Activated naive CD4-positive, alpha-beta T cell treated with anti-CD3 and anti-CD28 coated beads, Interleukin-2, amount 50 U/mL, for 16 hours (primary cell): Measurements from ENCODE around the gene RBMS2.
"Not testable (repeated sequence)": the region's sequence is repeated elsewhere in the genome, so short reads cannot be mapped to it uniquely, and the experiment has no call there.

ENCODE experiments used
- DNase-seq: peaks from one replicate; pipeline ENCODE4 v3.0.0-alpha.2; 2020

The RBMS2 gene

DNA sequence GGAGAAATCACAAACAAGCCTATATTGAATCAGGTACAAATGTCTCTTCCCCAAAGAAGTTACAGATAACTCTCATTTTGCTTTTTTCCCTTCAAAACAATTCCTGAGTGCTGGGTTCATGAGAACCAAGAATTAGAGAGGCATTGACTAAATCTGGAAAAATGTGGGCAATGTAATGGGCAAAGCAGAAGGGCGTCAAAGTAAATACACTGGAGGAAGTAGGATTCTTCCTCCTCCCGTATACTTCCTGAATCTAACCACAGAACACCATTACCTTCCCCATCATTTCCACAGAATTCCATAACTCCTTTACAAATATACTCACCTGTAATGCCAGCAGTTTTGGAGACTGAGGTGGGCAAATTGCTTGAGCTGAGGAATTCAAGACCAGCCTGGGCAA is 3.0 kb upstream of the RBMS2 start:
- DNase-seq: no peak

DNA sequence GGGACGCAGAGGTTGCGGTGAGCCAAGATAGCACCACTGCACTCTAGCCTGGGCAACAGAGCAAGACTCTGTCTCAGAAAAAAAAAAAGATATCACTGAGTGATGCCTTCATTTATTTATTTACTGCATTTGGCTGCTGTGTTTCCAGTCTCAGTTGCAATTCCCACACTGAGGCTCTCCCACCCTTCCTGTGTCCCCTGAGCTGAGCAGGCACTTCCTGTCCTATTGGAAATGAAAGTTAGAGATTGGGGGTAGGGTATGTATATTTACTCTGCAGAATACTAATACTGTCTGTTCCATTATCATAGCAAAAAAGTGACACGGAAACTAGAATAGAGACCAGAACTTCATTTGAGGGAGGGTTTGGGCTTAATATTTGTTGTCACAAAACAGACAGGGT is 1.6 kb upstream of the RBMS2 start:
- no peak for DNase-seq

GRCh38 chr12:56520506-56520905 is 1.1 kb upstream of the RBMS2 start:
- DNase-seq: no peak

GRCh38 chr12:56521209-56521589 is 421 bp upstream of the RBMS2 start:
- DNase-seq: no peak

GRCh38 chr12:56522411-56523193 is 982 bp downstream of the RBMS2 start:
- DNase-seq: no peak

DNA sequence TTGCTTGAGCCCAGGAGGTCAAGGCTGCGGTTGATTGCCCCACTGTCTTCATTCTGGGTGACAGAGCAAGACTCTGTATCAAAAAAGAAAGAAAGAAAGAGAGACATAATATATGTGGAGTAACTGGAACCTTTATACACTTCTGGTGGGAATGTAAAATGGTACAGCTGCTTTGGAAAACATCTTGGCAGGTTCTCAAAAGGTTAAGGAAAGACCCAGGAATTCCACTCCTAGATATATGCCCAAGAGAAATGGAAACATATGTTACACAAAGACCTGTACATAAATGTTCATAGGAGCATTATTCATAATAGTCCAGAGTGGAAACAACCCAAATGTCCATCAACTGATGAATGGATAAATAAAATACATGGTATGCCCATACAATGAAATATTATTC is 7.2 kb downstream of the RBMS2 start:
- no peak for DNase-seq

DNA sequence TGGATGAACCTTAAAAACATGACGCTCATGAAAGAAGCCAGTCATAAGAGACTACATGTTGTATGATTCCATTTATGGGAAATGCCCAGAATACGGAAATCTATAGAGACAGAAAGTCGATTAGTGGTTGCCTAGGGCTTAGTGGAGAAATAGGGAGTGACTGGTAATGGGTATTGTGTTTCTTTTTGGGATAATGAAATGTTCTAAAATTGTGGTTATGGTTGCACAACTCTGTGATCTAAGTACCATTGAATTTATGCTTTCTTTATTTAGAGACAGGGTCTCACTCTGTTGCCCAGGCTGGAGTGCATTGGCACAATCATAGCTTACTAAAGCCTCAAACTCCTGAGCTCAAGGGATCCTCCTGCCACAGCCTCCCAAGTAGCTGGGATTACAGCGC is 8.0 kb downstream of the RBMS2 start:
- DNase-seq: no peak

- no peak for DNase-seq
Observed at GRCh38 chr12:56530390-56531055, 8.9 kb downstream of the RBMS2 start.

DNA sequence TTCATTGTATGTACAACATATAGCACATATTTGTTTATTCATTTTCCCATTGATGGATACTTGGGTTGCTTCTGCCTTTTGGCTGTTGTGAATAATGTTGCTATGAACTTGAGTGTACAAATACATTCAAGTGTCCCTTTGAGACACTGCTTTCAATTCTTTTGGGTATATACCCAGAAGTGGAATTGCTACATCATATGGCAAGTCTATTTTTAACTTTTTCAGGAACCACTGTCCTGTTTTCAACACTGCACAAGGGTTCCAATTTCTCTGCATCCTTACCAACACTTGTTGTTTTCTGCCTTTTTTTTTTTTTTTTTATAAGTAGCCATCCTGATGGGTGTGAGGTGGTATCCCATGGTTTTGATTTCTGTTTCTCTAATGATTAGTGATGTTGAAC is 15.9 kb downstream of the RBMS2 start:
- DNase-seq: no peak

GRCh38 chr12:56541631-56542030 is 20.0 kb downstream of the RBMS2 start:
- DNase-seq: no peak

DNA sequence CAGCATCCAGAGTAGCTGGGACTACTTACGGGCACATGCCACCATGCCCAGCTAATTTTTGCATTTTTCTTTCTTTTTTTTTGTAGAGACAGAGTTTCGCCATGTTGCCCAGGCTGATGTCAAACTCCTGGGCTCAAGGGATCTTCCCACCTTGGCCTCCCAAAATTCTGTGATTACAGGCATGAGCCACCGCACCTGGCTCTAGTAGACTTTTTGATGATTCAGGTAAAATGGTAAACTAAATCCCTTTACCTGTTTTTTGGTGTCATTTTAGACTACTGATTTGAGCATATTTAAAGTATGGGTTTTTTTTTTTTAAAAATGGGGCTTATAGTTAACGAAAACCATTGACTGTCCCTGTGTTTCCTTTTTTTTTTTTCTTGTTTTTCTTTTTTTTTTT is 20.5 kb downstream of the RBMS2 start:
- no peak for DNase-seq

DNA sequence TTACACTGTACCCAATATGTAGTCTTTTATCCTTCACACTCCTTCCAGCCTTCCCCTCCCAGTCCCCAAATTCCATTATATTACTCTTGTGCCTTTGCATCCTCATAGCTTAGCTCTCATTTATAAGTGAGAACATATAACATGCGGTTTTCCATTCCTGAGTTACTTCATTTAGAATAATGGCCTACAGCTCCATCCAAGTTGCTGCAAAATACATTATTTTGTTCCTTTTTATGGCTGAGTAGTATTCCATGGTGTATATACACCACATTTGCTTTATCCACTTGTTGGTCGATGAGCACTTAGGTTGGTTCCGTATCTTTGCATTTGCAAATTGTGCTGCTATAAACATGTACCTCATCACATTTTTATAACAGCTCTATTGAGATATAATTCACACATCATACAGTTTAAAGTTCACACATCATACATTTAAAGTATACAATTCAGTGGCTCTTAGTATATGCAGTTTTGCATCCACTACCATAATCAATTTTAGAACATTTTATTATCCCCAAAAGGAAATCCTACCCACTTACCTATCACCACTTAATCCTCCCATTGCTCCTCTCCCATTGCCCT is 23.5 kb downstream of the RBMS2 start:
- DNase-seq: no peak

DNA sequence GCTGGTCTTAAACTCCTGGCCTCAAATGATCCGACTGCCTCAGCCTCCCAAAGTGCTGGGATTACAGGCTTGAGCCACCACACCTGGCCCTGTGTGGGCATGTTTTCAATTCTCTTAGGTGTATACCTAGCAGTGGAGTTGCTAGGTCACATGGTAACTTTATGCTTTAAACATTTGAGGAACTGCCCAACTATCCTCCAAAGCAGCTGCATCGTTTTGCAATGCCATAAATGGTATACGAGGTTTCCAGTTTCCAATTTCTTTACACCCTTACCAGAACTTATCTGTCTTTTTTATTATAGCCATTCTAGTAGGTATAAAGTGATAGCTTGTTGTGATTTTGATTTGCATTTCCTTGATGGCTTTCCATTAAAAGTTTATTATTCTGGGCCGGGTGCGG is 25.1 kb downstream of the RBMS2 start:
- no peak for DNase-seq

- no peak for DNase-seq
Observed at GRCh38 chr12:56551070-56551469, 29.4 kb downstream of the RBMS2 start.

- no peak for DNase-seq
Observed at GRCh38 chr12:56565510-56566101, 44.0 kb downstream of the RBMS2 start.

DNA sequence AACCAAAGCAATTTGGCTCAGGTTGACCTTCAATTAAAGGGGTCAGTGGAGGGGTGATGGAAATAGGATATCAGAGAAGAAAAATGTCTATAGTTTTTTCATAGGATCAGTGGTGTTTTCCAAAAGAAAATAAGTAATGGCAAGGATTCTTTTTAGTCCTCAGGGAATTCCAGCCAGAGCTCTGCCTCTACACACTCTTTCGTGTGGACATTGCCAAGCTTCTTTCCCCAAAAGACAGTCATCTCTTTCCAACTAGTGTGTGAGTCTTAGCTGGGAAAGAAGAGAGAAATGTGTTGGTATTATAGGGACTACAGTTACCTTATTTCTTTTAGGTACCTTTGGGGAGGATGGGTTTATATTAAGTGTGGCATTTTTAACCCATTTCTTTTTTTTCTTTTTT is 46.5 kb downstream of the RBMS2 start:
- DNase-seq: no peak

- no peak for DNase-seq
Observed at GRCh38 chr12:56571121-56571520, 49.5 kb downstream of the RBMS2 start.

- DNase-seq: no peak
Observed at GRCh38 chr12:56572288-56572687, 50.7 kb downstream of the RBMS2 start.

- no peak for DNase-seq
Observed at GRCh38 chr12:56574210-56574609, 52.6 kb downstream of the RBMS2 start.

GRCh38 chr12:56577248-56577647 is 55.6 kb downstream of the RBMS2 start:
- not testable (repeated sequence) for DNase-seq

- no peak for DNase-seq
Observed at GRCh38 chr12:56578983-56579546, 57.4 kb downstream of the RBMS2 start.

DNA sequence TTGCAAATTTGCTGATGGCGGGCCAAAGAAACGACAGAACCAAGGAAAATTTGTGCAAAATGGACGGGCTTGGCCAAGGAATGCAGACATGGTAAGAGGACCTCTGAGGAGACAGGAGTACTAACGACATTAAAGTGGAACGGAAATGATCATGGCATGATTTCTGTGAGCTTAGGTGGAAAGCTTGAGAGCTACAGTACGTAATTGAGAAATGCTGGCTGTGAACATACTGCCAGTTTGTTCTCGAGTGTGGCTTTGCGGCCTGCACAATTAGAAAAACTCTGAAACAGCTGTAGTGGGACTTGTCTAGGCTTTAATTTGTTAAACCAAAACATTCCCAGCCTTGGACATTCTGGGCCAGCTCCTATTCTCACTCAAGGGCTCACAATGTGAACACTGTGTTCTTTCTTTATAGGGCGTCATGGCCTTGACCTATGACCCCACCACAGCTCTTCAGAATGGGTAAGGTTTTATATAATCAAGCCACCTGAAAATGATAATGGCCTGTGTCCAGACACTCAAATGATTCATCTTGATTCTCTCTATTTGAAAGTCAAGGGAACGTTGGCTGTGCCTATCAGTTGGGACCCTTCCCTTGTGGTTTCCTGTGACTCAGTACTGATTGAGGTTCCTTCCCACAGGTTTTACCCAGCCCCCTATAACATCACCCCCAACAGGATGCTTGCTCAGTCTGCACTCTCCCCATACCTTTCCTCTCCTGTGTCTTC is 60.0 kb downstream of the RBMS2 start:
- no peak for DNase-seq

GRCh38 chr12:56585098-56585497 is 63.5 kb downstream of the RBMS2 start:
- DNase-seq: no peak
